ENCODE measurements around the gene SLC22A23. TPM values are rescaled to one million over a fixed set of nuclear protein-coding genes. Genes with fewer than 3 reads are reported as not detected.
"Not testable (repeated sequence)": the region's sequence is repeated elsewhere in the genome, so short reads cannot be mapped to it uniquely, and the experiment has no call there.

Gene SLC22A23
- total RNA-seq, 2 experiments from 2014 or later: 13.4 to 13.6 TPM

DNA sequence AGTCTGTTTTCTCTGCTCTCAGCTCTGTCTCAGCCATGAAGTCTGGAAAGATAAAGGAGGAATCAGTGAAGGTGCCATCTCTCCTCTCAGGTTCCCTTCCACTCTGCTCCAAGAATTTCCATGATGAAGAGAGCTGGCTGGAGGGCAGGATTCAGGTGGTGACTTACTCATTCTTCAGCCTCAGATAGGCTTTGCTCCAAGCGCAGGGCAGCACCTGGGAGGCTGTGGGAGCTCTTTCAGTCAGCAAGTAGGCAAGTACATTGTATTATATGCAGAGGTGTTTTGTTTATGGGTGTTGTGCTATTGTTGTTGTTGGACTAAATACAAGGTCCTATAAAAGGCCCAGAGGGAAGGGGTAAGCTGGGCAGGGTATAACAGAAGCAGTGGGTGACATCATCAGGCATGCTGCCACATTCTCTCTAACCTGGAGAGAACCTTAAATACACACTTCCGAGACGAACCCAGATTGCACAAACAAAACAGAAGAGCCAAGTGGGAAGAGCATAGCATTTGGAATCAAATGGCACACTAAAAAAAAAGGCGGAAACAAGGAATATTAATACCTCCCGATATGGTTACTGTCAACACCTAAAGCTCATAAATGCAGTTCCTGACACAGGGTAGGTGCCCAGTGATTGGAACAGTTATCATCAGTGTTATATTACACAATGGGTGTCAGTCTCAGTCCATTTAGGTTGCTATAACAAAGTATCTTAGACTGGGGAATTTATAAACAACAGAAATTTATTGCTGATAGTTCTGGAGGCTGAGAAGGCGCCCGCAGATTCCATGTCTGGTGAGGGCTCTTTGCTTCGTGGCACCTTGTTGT, 212.6 kb downstream of the SLC22A23 start:
- Histone ChIP-seq H3K9me3 (ENCODE audit: control insufficient read depth in 1 of 2, insufficient read depth in 1 of 2, low read length in 2 of 2) (no peaks in the 10 kb centered on the region), H3K36me3 (ENCODE audit: insufficient read depth, low read length) (no peaks in the 10 kb centered on the region), H3K4me3 (ENCODE audit: low read length) (no peak overlapping the region), H3K4me1 (ENCODE audit: insufficient read depth, low read length) (no peaks in the 10 kb centered on the region), H3K27ac (ENCODE audit: low read depth in 1 of 2, low read length in 2 of 2) (no peak overlapping the region), H3K27me3 (ENCODE audit: control insufficient read depth in 1 of 2, insufficient read depth in 2 of 2, low read length in 2 of 2) (peaks cover 11 to 19% of the 10 kb centered on the region in 2 experiments)
- Mint-ChIP-seq H3K9me3 (no peaks in the 10 kb centered on the region), H3K36me3 (ENCODE audit: low read depth) (no peaks in the 10 kb centered on the region), H3K27ac (no peak overlapping the region), H3K4me1 (ENCODE audit: low read depth) (no peaks in the 10 kb centered on the region), H3K4me3 (no peak overlapping the region), H3K27me3 (peaks cover 68% of the 10 kb centered on the region)
- ChIA-PET POLR2A (no interaction called here), CTCF (interaction anchor here (1.2 kb wide), 1 partner anchor 896 kb away, joined by 3 read pairs; no protein-coding TSS in a partner anchor)
- ATAC-seq (ENCODE audit: poor library complexity) (no peak), DNase-seq (no peak)
- intact Hi-C loops (cut with DNase I, micrococcal nuclease): no loop called here
- TF ChIP-seq, protein P1, sequence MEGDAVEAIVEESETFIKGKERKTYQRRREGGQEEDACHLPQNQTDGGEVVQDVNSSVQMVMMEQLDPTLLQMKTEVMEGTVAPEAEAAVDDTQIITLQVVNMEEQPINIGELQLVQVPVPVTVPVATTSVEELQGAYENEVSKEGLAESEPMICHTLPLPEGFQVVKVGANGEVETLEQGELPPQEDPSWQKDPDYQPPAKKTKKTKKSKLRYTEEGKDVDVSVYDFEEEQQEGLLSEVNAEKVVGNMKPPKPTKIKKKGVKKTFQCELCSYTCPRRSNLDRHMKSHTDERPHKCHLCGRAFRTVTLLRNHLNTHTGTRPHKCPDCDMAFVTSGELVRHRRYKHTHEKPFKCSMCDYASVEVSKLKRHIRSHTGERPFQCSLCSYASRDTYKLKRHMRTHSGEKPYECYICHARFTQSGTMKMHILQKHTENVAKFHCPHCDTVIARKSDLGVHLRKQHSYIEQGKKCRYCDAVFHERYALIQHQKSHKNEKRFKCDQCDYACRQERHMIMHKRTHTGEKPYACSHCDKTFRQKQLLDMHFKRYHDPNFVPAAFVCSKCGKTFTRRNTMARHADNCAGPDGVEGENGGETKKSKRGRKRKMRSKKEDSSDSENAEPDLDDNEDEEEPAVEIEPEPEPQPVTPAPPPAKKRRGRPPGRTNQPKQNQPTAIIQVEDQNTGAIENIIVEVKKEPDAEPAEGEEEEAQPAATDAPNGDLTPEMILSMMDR (IDR thresholded peaks at IDR 0.05): no peak

DNA sequence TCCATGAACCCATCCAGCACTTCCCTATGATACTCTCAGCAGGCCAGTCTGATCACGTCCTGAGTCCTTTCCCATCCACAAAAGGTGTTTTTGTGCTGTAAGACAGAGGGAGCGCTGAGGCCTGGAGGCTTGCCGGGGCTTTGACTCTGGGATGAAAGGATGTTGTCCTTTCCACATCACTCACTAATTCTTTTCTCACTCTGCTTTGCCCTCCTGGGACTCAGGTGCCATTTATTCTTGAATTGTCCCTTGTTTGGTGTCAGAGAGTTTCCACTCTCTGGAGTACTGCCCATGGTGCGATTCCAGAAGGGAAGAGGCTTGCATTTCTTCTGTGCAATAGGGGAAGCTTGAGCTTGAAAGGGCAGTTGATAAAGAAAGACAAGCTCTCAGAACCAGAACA, 214.1 kb downstream of the SLC22A23 start:
- no peaks in the 10 kb centered on the region for H3K9me3 Mint-ChIP-seq
- TF ChIP-seq, protein P1 (IDR thresholded peaks at IDR 0.05): no peak
- no peak overlapping the region for H3K27ac ChIP-seq (ENCODE audit: low read depth in 1 of 2, low read length in 2 of 2)
- H3K9me3 ChIP-seq (ENCODE audit: control insufficient read depth in 1 of 2, insufficient read depth in 1 of 2, low read length in 2 of 2): no peaks in the 10 kb centered on the region
- H3K4me3 ChIP-seq (ENCODE audit: low read length): no peak overlapping the region
- peaks cover 71% of the 10 kb centered on the region for H3K27me3 Mint-ChIP-seq
- H3K27ac Mint-ChIP-seq: no peak overlapping the region
- POLR2A ChIA-PET: no interaction called here
- H3K4me1 Mint-ChIP-seq (ENCODE audit: low read depth): no peaks in the 10 kb centered on the region
- no peaks in the 10 kb centered on the region for H3K4me1 ChIP-seq (ENCODE audit: insufficient read depth, low read length)
- H3K27me3 ChIP-seq (ENCODE audit: control insufficient read depth in 1 of 2, insufficient read depth in 2 of 2, low read length in 2 of 2): peaks cover 21% of the 10 kb centered on the region in 2 experiments
- no peak overlapping the region for H3K4me3 Mint-ChIP-seq
- ATAC-seq (ENCODE audit: poor library complexity): no peak
- no peak for DNase-seq
- no peaks in the 10 kb centered on the region for H3K36me3 ChIP-seq (ENCODE audit: insufficient read depth, low read length)
- intact Hi-C loops (cut with DNase I, micrococcal nuclease): no loop called here
- H3K36me3 Mint-ChIP-seq (ENCODE audit: low read depth): no peaks in the 10 kb centered on the region
- CTCF ChIA-PET: no interaction called here

DNA sequence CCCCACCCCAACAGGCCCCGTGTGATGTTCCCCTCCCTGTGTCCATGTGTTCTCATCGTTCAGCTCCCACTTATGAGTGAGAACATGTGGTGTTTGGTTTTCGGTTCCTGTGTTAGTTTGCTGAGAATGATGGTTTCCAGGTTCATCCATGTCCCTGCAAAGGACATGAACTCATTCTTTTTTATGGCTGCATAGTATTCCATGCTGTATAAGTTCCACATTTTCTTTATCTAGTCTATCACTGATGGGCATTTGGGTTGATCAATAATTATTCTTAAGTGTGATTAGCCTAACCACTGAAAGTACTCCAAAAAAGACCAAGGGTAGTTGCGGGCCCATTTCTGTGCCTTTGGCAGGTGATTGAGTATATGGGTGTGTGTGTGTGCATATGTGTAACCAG, 215.1 kb downstream of the SLC22A23 start:
- CTCF ChIA-PET; POLR2A ChIA-PET; H3K36me3 Mint-ChIP-seq (ENCODE audit: low read depth); ATAC-seq (ENCODE audit: poor library complexity); H3K9me3 ChIP-seq (ENCODE audit: control insufficient read depth in 1 of 2, insufficient read depth in 1 of 2, low read length in 2 of 2); H3K4me1 ChIP-seq (ENCODE audit: insufficient read depth, low read length); H3K27ac Mint-ChIP-seq; H3K27ac ChIP-seq (ENCODE audit: low read depth in 1 of 2, low read length in 2 of 2); DNase-seq; H3K4me3 ChIP-seq (ENCODE audit: low read length); H3K9me3 Mint-ChIP-seq; H3K4me3 Mint-ChIP-seq; intact Hi-C loops (cut with DNase I, micrococcal nuclease); H3K36me3 ChIP-seq (ENCODE audit: insufficient read depth, low read length); H3K4me1 Mint-ChIP-seq (ENCODE audit: low read depth): not testable (repeated sequence)
- H3K27me3 Mint-ChIP-seq: peaks cover 71% of the 10 kb centered on the region
- H3K27me3 ChIP-seq (ENCODE audit: control insufficient read depth in 1 of 2, insufficient read depth in 2 of 2, low read length in 2 of 2): peaks cover 15 to 19% of the 10 kb centered on the region in 2 experiments
